HG03280 (cell line): ENCODE data around the gene SLC44A5.
A peak's percentile ranks its signal among the peaks of the same experiment; 100 is the strongest.
"Not testable (repeated sequence)": the region's sequence is repeated elsewhere in the genome, so short reads cannot be mapped to it uniquely, and the experiment has no call there.

Experiments used
- ATAC-seq: cut with Tn5 transposase; IDR thresholded peaks from one replicate; pipeline ENCODE4 v1.9.1; 2021; ENCODE audit warnings: mild to moderate bottlenecking, moderate library complexity; ENCODE audit not compliant: unreplicated experiment

Gene SLC44A5

GRCh38 chr1:75392278-75392677 lies 218.6 kb downstream of the SLC44A5 start:
- peak; percentile 59 for ATAC-seq

- ATAC-seq = not testable (repeated sequence)
These were observed 235.2 kb downstream of the SLC44A5 start for GRCh38 chr1:75375476-75376447.

DNA sequence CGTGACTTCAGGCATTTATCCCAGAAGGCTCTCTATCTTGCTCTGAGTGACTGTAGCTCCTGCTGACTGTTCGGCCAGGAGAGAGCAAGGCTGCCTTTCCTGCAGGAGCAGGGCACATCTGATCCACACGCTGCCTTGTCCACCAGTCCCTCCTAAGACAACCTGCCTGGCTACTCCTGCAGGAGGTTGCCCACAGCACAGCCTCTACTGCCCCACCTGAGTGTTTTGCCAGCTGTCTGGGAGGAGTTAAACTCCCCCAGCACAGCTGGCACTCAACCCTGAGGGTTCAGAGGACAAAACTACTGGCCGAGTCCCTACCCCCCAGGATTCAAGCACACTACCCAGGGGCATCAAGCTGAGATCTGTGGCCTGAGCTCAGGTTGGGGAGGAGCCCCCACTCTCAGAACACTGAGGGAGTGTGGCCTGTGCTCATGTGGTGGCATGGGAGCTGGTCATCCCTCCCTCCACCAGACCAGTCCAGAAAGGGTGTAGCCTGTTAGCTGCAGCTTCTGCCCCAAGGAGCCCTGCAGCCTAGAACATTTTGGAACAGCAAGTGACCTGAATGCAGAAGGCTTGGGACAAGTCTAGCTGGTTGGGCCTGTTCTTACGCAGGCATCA lies 237.3 kb downstream of the SLC44A5 start:
- ATAC-seq = no peak

GRCh38 chr1:75366595-75366994 lies 244.3 kb downstream of the SLC44A5 start:
- no peak for ATAC-seq

- ATAC-seq = no peak
These were observed 249.7 kb downstream of the SLC44A5 start for GRCh38 chr1:75361260-75361659.

DNA sequence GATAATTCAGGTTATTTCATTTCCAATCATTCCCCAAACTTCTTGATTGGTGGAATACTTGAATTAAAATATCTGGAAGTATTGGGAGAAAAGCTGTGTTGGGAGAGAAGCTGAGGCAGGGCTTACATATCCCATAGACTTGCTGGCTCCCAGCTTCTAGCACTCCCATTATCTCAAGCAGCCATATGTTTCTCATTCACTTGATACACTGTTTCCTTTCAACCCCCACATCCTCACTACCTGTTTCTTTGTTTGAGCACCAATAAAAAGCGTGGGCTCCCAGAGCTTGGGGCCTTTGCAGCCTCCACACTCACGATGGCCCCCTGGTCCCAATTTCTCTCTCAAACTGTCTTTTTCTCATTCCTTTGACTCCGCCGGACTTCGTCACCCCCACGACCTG lies 256.6 kb downstream of the SLC44A5 start:
- ATAC-seq = not testable (repeated sequence)

- no peak for ATAC-seq
These were observed 257.9 kb downstream of the SLC44A5 start for GRCh38 chr1:75353051-75353450.

DNA sequence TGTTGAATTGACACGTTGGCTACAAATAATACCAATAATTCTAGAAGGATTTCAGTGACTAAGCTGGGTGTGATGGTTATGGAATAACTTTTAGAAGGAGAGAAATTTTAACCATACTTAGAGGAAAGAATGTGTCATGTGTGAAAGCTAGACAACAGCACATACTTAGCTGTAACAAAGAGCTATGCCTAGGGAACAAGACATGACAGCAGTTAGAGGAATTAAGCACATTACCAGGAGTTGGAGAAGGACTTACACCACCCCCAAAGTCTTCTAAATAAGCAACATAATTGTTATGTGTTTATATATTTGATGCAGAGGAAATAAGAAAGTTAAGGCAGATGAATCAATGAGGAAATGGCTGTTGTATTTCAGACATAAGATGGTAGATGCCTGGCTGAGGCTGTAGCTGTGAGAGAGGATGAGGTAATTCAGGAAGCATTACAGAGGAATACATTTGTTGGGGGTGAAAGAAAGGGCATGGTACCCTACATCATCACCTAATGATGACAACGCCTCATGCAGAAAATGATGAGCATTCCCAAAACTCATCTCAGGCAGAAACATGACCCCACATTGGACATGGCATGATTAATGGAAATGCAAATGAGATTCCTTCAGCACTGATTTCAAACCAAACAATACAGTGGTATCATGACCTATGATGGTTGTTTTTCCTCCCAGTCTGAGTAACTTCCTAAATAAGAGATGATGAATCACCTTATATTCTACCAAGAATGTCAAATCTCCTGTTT lies 265.2 kb downstream of the SLC44A5 start:
- no peak for ATAC-seq

GRCh38 chr1:75342786-75343185 lies 268.1 kb downstream of the SLC44A5 start:
- ATAC-seq = no peak

GRCh38 chr1:75341537-75341936 lies 269.4 kb downstream of the SLC44A5 start:
- peak; percentile 41 for ATAC-seq

DNA sequence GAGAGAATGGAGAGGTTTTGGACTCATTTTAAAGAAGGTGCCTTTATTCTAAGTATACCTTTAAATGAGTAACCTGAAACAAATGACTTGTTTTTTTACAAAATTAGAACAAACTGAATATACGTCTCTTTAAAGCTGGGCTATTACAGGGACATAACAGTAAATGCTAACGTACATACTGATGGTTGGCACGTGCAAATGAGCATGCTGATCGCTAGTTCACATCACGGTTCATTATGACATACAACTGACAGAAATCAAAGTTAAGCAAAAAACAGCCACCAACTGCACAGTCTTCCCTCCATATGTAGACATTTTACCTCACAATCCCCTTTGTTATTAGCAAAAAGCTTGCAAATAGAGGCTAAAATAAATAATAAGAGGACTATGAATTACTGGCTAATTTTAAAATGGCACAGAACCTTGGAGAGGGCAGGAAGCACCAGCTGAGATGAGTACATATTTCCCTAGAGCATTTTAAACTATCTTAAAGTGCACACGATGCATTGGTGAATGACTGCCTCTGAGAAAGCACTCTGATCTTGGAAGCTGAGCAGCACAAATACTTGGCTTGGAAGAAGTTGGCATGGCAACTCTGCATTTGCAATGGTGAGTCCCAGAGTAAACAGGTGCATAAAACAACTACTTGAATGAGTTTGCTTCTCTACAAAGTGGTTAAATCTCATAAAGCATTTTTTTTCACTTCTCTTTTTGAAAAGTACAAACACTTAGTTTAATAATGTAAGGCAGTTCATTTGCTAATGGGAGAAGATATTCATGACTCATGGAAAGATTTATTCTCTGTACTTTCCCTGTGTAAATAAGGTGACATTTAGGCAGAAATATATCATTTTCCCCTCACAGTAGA lies 272.1 kb downstream of the SLC44A5 start:
- ATAC-seq = peak; percentile 93

DNA sequence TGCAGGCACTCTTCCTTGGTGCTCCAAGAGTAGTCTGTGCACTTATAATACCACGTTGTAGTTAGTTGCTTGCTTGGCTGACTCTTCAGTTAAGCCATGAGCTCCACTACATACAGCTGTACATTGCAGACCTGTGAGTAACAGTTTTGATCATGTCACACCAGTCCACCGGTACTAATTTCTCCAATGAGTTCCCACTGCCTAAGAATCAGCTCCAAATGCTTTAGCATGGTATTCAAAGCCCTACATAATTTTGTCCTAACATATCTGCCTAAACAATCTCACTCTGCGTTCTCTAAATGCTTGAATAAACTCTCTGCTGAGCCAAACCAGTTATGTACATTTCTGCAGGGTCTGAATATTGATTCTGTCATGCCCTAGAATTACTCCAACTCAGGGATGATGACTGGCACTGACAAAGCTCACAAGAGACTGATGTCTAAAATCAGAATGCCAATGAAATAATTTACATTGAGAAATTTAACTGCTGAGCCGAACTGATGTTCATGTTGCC lies 276.0 kb downstream of the SLC44A5 start:
- no peak for ATAC-seq

DNA sequence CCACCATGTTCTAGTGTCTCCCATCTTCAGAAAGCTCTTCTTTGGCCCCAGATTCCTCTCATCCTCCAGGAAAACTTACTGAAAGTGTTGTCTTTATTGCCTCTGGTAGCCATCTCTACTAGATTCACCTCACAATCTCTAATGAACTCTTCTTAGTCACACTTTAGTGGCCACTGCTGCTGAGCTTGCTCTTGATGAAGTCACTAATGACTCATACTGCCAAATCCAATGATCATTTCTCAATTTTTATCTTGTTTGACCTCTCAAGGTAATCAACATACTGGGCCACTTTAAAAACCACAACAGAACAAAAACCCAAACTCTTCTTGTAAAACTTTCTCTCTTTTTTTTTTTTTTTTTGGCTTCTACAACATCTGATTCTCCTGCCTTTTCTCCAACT lies 280.3 kb downstream of the SLC44A5 start:
- ATAC-seq = no peak

DNA sequence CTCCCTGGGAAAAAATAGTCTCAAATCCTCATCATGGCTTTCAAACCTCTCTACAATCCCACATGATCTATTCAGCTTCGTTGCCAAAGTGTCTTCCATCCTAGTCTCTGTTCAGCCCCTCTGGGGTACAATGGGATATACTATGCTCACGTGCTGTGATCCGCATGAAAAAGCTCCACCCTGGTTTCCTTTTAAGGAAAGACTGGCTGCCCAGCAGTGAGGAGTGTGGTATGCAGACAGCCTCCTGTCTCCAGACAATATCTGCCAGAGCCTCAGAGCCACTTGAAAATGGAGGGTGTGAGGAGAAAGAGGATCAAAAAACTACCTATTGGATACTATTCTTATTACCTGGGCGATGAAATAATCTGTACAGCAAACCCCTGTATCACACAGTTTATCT lies 282.2 kb downstream of the SLC44A5 start:
- ATAC-seq = no peak

DNA sequence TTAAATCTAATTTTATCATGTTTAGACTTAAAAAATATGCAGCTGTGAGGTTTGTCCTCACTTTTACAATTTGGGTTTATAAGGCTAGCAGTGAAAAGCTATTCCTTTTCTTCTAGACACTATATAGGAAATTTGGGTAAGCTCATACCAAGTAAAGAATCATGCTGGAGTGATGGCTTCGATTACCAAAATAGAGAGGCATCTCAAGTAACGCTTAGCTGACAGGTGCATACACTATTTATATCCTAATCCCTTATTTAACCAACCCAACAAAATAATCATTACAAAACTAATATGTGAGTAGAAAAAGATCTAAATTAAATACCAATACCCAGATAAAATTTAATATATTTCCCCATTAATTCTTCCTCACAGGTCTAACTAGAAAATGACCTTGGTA lies 283.5 kb downstream of the SLC44A5 start:
- no peak for ATAC-seq

DNA sequence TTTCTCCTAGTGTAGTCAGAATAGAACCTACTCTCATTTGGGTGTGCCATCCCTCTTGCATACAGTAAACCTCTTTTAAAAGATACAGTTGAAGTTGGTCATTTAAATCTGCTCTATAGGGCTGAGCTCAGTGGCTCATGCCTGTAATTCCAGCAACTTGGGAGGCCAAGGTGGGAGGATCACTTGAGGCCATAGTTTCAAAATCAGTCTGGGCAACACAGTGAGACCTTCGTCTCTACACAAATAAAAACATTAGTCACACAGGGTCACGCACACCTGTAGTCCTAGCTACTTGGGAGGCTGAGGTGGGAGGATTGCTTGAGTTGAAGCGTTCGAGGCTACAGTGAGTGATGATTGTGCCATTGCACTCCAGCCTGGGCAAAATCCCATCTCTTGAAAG lies 292.9 kb downstream of the SLC44A5 start:
- no peak for ATAC-seq

DNA sequence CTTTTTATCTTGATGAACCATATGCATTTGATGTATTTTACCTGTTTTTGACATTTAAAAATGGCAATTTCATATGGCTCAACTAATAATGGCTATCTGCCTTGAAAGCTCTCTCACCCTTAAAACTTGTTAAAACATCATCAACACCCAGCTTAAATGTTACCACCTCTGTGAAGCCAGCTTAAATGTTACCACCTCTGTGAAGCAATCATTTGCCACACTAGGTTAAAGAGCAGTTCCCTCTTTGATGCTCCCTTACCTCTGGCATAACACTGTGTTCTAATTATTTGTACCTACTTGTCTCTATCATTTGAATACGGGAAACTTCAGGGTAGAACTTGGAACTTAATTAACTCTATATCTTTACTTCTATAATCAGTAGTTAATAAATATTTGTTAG lies 294.7 kb downstream of the SLC44A5 start:
- no peak for ATAC-seq

- ATAC-seq = no peak
These were observed 298.3 kb downstream of the SLC44A5 start for GRCh38 chr1:75312620-75313019.

DNA sequence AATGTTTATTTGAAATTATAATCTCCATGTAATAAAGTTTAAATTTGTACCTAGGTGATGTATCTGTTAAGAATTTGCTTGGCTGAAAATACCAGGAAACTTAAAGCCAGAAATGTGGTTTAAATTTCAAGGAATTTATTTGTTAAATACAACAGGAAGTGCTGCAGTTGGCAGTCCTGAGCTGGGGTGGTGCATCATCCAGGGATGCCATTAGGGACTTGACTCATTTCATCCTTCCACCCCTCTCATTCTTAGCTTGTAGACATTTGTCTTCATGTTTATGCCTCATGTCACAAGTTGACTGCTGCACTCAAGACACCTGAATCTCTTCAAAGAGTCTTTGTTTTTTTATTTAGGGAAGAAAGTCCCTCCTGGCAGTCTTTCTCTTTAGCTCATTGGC lies 300.8 kb downstream of the SLC44A5 start:
- no peak for ATAC-seq

- ATAC-seq = no peak
These were observed 302.5 kb downstream of the SLC44A5 start for GRCh38 chr1:75308365-75308764.
